ENCODE data around the gene CHN1.

The CHN1 gene

DNA sequence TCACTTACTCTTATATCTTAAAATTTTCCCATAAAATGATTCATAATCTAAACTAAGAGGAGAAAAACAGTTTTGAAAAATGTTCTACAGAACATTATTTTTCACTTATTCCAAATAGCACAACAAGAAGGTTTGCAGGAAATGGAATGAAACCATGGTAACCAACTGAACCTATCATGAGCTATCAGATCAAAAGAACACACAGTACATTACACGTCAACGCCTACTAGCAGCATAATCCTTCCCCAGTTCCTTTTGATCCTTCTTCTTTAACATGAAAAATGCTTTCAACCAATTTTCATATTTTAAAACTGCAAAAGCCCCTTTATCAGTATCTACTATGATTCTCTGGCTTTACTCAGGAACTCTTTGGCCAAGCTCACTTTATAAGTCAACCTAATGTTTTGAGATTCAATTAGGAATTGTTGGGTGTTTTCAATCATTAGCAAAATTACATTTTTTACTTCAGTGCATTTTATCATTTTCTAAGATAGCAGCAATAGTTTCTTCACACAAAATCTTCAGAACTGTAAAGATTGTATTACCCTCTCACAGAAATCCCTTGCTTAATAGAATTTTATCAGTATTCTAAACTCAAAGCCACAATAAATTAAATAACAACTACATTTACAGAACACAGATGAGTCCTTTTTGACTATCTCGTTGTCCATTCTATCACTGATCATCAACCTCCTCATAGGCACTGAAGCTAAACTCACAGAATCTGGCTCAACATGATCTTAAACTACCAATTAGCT, 102.5 kb downstream of the CHN1 start:
- TF ChIP-seq, protein P1, sequence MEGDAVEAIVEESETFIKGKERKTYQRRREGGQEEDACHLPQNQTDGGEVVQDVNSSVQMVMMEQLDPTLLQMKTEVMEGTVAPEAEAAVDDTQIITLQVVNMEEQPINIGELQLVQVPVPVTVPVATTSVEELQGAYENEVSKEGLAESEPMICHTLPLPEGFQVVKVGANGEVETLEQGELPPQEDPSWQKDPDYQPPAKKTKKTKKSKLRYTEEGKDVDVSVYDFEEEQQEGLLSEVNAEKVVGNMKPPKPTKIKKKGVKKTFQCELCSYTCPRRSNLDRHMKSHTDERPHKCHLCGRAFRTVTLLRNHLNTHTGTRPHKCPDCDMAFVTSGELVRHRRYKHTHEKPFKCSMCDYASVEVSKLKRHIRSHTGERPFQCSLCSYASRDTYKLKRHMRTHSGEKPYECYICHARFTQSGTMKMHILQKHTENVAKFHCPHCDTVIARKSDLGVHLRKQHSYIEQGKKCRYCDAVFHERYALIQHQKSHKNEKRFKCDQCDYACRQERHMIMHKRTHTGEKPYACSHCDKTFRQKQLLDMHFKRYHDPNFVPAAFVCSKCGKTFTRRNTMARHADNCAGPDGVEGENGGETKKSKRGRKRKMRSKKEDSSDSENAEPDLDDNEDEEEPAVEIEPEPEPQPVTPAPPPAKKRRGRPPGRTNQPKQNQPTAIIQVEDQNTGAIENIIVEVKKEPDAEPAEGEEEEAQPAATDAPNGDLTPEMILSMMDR (conservative IDR thresholded peaks at IDR 0.05; ENCODE audit: low read depth, low read length), result no peak
- H3K4me3 ChIP-seq (ENCODE audit: low read depth, low read length), result no peak overlapping the region
- peak; percentile 72 for DNase-seq (ENCODE audit: low read depth)

- TF ChIP-seq, protein P1 (conservative IDR thresholded peaks at IDR 0.05; ENCODE audit: low read depth, low read length), result peak; percentile 13
- no peak overlapping the region for H3K4me3 ChIP-seq (ENCODE audit: low read depth, low read length)
- peak; percentile 46 for DNase-seq (ENCODE audit: low read depth)
Observed at GRCh38 chr2:174901075-174901474, 104.1 kb downstream of the CHN1 start.

DNA sequence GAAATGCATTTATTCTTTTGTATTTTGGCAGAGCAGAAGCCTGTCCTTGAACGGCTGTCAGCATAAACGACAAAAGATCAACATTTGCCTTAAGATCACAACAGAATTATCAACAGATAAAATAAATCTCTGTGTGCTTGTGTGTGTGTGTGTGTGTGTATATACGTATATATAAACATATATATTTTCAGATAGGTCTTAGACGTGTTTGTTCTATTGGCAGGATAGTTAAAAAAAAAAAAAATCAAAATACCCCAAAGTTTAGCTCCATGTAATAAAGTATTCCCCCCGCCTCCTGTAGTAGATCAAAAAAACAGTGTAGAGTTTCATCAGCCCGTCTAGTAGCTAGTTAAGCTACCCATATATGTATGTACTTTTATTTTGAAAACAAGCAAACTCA, 107.9 kb downstream of the CHN1 start:
- TF ChIP-seq, protein P1 (conservative IDR thresholded peaks at IDR 0.05; ENCODE audit: low read depth, low read length), result no peak
- no peak for DNase-seq (ENCODE audit: low read depth)
- H3K4me3 ChIP-seq (ENCODE audit: low read depth, low read length), result no peak overlapping the region

DNA sequence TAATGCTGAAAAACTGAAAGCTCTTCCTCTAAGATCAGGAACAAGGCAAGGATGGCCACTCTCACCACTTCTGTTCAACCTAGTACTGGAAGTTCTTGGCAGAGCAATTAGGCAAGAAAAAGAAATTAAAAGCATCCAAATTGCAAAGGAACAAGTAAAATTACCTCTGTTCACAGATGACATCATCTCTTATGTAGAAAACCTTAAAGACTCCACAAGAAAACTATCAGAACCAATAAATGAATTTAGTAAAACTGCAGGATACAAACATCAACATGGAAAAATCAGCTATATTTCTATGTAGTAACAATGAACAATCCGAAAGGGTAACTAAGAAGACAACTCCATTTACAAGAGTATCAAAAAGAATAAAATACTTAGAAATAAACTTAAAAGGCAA, 112.2 kb downstream of the CHN1 start:
- TF ChIP-seq, protein P1 (conservative IDR thresholded peaks at IDR 0.05; ENCODE audit: low read depth, low read length), result no peak
- no peak overlapping the region for H3K4me3 ChIP-seq (ENCODE audit: low read depth, low read length)
- DNase-seq (ENCODE audit: low read depth), result no peak

- TF ChIP-seq, protein P1 (conservative IDR thresholded peaks at IDR 0.05; ENCODE audit: low read depth, low read length), result no peak
- DNase-seq (ENCODE audit: low read depth), result no peak
- H3K4me3 ChIP-seq (ENCODE audit: low read depth, low read length), result no peak overlapping the region
Observed at GRCh38 chr2:174892546-174892945, 112.6 kb downstream of the CHN1 start.

DNA sequence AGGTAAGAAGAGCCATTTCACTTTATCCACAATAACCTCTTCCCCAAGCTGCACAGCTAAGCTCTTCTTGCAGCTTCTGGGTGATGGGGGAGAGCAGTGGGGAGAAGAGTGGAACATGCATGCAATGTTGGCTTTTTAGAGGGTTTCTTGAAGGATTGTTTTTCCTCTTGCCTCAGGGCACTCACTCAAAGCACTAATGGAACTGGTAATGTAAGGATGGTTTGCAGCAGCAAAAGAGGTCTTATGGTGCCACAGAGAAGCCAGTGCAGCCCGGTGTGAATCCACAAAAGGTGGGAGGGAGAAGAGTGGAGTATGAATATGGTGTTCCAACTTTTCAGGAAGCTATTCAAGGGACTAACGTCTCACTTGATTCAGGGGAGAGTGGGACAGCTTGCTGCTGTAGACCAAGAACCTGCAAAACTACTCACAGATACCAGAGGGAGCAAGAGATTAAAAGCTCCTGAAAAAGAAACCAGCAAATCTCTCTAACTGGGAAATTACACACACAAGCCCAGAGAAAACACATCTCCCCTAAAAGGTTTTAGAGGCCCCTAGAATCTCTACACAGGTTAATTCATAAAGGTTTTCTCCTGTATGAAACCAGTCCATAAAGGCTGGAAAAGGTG, 116.4 kb downstream of the CHN1 start:
- H3K4me3 ChIP-seq (ENCODE audit: low read depth, low read length), result no peak overlapping the region
- DNase-seq (ENCODE audit: low read depth), result peak; percentile 50
- TF ChIP-seq, protein P1 (conservative IDR thresholded peaks at IDR 0.05; ENCODE audit: low read depth, low read length), result peak; percentile 48

DNA sequence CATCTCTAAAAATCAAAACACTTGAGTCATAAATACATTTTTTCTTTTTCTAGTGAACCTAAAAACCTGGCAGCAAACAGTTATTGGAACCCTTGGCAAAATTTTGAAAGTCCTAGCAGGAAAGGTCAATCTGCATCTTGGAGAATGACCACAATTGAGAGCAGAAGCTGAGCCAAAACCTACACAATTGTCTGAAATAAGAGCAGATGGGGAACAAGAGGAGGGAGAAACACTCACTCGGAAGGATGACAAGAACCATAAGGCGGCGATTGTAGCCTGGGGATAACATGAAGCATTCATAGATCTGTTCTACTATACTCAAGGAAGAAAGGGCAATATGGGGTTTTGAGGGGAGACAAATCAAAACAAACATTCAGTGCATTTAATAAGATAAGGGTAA, 117.0 kb downstream of the CHN1 start:
- TF ChIP-seq, protein P1 (conservative IDR thresholded peaks at IDR 0.05; ENCODE audit: low read depth, low read length), result no peak
- peak; percentile 21 for DNase-seq (ENCODE audit: low read depth)
- no peak overlapping the region for H3K4me3 ChIP-seq (ENCODE audit: low read depth, low read length)
